KOPT-K1 (cell line): ENCODE measurements around the gene PPP1R12B.
"Not testable (repeated sequence)": the region's sequence is repeated elsewhere in the genome, so short reads cannot be mapped to it uniquely, and the experiment has no call there.

Experiments
- H3K27ac ChIP-seq: fragments of 200-600 bp; sonication (generic); 2 replicates; pipeline ENCODE4 v1.5.1; 2016; ENCODE audit warnings: antibody characterized with exemption, mild to moderate bottlenecking, low read depth, low read length; ENCODE audit not compliant: poor library complexity, severe bottlenecking
- H3K36me3 ChIP-seq: fragments of 200-600 bp; sonication (generic); 2 replicates; pipeline ENCODE4 v1.5.1; 2017; ENCODE audit warnings: antibody characterized with exemption, mild to moderate bottlenecking, low read length, moderate library complexity; ENCODE audit not compliant: insufficient read depth
- H3K9me3 ChIP-seq: fragments of 200-600 bp; sonication (generic); 2 replicates; pipeline ENCODE4 v1.5.1; 2017; ENCODE audit warnings: antibody characterized with exemption, low read length, mild to moderate bottlenecking; ENCODE audit not compliant: insufficient read depth, poor library complexity, severe bottlenecking

PPP1R12B gene

DNA sequence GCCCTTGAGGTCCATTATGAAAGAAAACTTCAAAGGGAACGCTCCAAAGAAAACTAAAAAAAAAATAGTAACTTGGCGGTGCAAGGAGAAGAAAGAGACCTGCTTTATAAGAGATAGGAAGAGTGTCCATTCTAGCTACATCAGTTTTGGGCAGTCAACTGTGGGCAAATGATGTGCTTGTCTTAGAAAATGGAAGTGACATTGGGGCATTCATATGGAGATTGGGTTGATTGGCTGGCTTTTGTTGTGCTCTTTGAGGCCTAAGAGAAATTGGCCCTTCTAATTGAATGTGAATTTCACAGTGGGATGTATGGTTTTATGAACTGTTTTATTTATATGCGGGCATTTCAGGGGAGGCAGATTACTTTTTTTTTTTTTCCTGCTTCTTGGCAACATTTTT is 13.2 kb downstream of the PPP1R12B start:
- H3K36me3 ChIP-seq, result no peaks in the 10 kb centered on the region
- no peaks in the 10 kb centered on the region for H3K9me3 ChIP-seq
- no peak overlapping the region for H3K27ac ChIP-seq

DNA sequence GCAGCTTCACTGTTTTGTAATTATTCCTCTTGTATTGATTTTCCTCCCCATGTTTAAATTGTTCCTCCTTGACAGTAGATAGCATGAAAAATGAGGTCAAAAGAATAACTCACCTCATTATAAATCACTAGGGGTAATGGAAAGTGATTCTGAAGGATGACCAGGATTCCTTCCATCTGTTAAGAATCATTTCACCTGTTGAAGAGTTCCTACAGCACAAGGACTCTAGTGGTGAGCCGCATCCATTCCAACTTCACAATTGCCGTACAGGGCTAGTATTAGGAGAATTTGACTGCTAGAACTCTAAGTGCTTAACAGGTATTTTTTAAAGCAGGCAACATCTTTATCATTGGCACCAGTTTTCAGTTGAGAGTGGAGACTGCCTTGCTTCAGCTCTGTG is 13.7 kb downstream of the PPP1R12B start:
- no peaks in the 10 kb centered on the region for H3K36me3 ChIP-seq
- H3K9me3 ChIP-seq, result no peaks in the 10 kb centered on the region
- H3K27ac ChIP-seq, result no peak overlapping the region

DNA sequence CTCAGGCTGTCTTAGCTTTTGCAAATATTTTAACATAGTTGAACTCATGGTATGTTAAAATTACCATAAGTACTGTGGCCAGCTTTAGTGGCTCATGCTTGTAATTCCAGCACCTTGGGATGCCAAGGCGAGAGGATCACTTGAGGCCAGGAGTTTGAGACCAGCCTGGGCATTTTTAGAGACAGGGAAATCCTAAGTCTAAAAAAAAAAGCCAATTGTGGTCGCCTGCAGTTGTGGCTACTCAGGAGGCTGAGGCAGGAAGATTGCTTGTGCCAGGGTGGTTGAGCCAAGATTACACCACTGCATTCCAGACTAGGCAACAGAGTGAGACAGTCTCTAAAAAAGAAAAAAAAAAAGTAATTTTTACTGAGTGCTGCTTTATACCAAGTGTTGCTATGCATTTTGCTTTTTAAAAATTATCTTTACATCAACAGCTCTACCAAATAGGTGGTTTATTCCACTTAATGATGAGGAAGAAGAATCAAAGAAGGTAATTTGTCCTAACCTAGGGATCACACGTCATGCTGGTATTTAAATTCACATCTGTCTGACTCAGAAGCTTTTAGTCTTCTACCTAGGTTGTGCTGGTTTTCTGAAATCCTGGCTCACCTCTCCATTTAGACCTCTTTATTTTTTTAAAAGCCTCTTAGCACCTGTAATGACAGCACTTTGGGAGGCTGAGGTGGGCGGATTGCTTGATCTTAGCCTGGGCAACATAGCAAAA is 16.8 kb downstream of the PPP1R12B start:
- Histone ChIP-seq H3K36me3 (no peaks in the 10 kb centered on the region), H3K9me3 (no peaks in the 10 kb centered on the region), H3K27ac (no peak overlapping the region)

- Histone ChIP-seq H3K9me3 (no peaks in the 10 kb centered on the region), H3K27ac (no peak overlapping the region), H3K36me3 (no peaks in the 10 kb centered on the region)
Observed at GRCh38 chr1:202367271-202367670, 18.8 kb downstream of the PPP1R12B start.

- H3K9me3 ChIP-seq, H3K27ac ChIP-seq: not testable (repeated sequence)
Observed at GRCh38 chr1:202370906-202371305, 22.4 kb downstream of the PPP1R12B start.

DNA sequence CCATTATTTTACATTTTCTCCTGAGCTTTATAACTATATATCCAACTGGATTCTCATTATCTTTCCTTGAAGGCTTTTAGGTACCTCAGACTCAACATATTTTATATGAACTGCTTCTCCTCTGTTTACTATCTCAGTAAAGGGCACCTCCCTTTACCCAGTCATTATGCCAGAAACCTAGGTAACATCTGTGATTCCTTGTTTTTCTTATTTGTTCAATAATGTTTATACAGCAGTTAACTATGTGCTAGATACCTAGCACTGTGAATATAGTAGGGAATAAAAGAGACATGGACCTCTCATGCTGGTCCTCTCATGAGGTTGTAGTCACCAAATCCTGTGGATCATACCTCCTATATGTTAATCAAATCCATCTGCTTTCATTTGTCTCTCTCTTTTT is 25.6 kb downstream of the PPP1R12B start:
- H3K27ac ChIP-seq, result no peak overlapping the region
- no peaks in the 10 kb centered on the region for H3K36me3 ChIP-seq
- H3K9me3 ChIP-seq, result no peaks in the 10 kb centered on the region

More at GRCh38 chr1:202370906-202371305, 22.4 kb downstream of the PPP1R12B start:
- H3K36me3 ChIP-seq, result not testable (repeated sequence)

DNA sequence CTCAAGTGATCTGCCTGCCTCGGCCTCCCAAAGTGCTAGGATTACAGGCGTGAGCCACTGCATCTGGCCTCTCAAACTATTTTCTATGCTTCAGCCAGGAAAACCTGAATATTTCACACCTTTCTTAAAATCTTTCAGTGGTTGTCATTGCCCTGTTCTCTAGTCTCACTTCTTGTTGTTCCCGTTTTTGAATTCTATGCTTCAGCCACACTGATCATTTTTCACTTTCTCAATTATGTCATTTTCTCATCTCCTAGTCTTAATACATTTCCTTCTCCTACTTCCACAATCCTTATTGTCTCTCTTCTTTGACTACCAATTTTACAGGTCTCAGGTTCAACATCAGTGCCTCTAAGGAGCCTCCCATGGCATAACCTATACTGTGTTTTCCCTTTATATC is 26.7 kb downstream of the PPP1R12B start:
- not testable (repeated sequence) for H3K27ac ChIP-seq, H3K9me3 ChIP-seq, H3K36me3 ChIP-seq

DNA sequence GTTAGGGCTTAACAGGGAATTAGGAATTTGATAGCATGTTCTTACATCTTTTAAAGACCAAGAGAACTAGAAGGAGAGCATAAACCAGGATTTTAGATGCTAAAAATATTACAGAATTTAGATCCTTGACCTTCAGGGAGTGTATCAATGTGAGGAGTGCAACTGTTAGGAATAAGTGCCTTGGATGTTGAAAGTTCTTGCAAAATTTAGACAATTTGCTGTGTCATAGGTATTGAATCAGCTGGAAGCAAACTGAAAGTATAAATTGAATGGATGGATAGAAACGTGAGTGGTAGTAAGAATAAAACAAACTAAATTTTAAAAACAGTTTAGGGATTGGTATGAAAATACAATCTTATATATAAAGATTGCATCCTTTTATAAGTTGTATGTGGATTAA is 27.7 kb downstream of the PPP1R12B start:
- no peaks in the 10 kb centered on the region for H3K36me3 ChIP-seq
- H3K27ac ChIP-seq, result no peak overlapping the region
- H3K9me3 ChIP-seq, result no peaks in the 10 kb centered on the region

DNA sequence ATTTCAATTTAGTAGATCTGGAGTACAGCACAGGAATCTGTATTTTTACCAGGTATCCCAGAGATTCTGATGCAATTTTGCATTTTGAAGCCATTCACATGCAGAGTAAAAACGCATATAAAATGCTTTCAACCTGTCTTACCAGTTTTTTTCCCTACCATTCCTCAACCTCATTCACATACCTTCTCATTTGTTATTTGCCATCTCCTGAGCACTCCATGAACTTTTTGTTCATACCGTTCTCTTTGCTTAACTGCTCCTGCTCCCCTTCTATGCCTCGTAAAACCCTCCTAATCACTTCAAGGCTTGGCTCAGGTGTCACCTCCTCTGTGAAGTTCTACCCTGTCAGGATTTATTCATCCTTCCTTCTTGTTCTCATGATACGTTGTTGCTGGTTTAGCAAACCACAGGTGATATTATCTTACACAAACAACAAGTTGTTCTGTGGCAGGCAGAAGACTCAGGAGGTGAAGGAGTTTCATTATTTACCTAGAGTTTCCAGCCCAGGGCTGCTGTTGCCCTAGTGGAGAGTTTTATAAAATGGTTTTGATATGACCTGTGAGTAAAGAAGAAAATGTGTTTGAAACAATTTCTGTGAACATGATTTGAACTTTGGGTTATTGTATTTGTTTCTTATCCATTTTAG is 31.5 kb downstream of the PPP1R12B start:
- H3K36me3 ChIP-seq, H3K27ac ChIP-seq, H3K9me3 ChIP-seq: not testable (repeated sequence)

GRCh38 chr1:202380535-202380934 is 32.0 kb downstream of the PPP1R12B start:
- not testable (repeated sequence) for H3K9me3 ChIP-seq, H3K36me3 ChIP-seq, H3K27ac ChIP-seq

DNA sequence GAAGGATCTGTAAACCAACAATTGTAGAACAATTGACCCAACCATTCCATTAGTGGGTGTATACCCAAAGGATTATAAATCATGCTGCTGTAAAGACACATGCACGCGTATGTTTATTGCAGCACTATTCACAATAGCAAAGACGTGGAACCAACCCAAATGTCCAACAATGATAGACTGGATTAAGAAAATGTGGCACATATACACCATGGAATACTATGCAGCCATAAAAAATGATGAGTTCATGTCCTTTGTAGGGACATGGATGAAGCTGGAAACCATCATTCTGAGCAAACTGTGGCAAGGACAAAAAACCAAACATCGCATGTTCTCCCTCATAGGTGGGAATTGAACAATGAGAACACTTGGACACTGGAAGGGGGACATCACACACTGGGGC is 33.4 kb downstream of the PPP1R12B start:
- not testable (repeated sequence) for H3K9me3 ChIP-seq, H3K36me3 ChIP-seq, H3K27ac ChIP-seq

- H3K27ac ChIP-seq, H3K9me3 ChIP-seq, H3K36me3 ChIP-seq: not testable (repeated sequence)
Observed at GRCh38 chr1:202395831-202396230, 47.3 kb downstream of the PPP1R12B start.

- Histone ChIP-seq H3K36me3 (no peaks in the 10 kb centered on the region), H3K27ac (no peak overlapping the region), H3K9me3 (no peaks in the 10 kb centered on the region)
Observed at GRCh38 chr1:202397256-202397655, 48.8 kb downstream of the PPP1R12B start.

DNA sequence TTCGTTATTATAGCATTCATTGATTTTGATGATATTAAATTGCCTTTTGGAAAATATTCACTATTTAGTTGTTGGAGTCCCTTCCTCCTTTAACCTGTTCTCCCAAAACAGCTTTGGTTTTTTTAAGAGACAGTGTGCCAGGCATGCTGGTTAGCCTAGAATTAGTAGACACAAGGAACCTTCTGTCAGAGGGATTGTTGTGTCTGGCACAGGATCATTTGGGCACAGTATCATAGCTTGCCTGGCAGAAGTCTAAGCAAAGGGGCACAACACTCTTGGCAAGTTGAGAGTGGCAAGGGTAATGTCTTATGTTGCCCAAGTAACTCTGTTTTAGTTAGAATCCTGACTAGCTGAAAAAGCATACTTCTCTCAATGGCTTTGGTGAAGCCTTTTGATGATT is 49.9 kb downstream of the PPP1R12B start:
- not testable (repeated sequence) for H3K27ac ChIP-seq, H3K36me3 ChIP-seq, H3K9me3 ChIP-seq

DNA sequence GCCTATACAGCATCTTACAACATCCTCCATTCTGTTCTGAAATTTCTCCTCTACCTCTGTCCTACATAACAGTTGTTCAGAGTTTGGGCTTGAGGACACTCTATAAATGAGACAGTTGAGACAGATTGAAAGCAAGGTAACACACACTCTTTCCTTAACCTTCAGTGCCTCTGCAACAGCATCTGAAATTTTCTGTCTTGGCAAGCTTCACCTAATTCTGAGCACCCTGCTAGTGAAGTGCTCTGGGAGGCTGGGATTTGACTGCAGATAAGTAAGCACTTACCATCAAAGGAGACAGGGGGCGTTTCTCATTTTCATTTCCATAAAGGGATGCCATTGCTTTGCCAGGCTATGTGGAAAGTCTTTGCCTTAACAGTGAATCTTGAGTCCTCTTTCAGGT is 53.3 kb downstream of the PPP1R12B start:
- H3K36me3 ChIP-seq, H3K27ac ChIP-seq, H3K9me3 ChIP-seq: not testable (repeated sequence)

- H3K27ac ChIP-seq, H3K9me3 ChIP-seq, H3K36me3 ChIP-seq: not testable (repeated sequence)
Observed at GRCh38 chr1:202403381-202403780, 54.9 kb downstream of the PPP1R12B start.
